Activated CD4-positive, alpha-beta T cell treated with anti-CD3 and anti-CD28 coated beads, Interleukin-2, amount 50 U/mL, for 48 hours (primary cell): ENCODE data around the gene ADAMTS14.
"Not testable (repeated sequence)": the region's sequence is repeated elsewhere in the genome, so short reads cannot be mapped to it uniquely, and the experiment has no call there.

Source experiments
- DNase-seq, 2 experiments: peaks; one replicate each; pipeline ENCODE4 v3.0.0-alpha.2; 2020

ADAMTS14 gene

GRCh38 chr10:70656489-70656888, 15.8 kb upstream of the ADAMTS14 start:
- DNase-seq, result peak; percentile 65 to 80

- peak in 1 of 2 experiments; percentile 12 for DNase-seq
These were observed 15.3 kb upstream of the ADAMTS14 start for GRCh38 chr10:70657041-70657440.

DNA sequence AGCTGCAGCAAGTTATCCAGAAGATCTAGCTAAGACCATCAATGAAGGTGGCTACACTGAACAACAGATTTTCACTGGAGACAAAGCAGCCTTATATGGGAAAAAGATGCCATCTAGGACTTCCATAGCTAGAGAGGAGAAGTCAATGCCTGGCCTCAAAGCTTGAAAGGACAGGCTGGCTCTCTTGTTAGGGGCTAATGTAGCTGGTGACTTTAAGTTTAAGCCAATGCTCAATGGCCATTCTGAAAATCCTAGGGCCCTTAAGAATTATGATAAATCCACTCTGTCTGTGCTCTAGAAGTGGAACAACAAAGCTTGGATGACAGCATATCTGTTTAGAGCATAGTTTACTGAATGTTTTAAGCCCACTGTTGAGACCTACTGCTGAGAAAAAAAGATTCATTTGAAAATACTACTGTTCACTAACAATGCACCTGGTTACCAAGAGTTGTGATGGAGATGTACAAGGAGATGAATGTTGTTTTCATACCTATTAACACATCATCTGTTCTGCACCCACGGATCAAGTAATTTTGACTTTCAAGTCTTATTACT, 13.6 kb upstream of the ADAMTS14 start:
- DNase-seq, result no peak

DNA sequence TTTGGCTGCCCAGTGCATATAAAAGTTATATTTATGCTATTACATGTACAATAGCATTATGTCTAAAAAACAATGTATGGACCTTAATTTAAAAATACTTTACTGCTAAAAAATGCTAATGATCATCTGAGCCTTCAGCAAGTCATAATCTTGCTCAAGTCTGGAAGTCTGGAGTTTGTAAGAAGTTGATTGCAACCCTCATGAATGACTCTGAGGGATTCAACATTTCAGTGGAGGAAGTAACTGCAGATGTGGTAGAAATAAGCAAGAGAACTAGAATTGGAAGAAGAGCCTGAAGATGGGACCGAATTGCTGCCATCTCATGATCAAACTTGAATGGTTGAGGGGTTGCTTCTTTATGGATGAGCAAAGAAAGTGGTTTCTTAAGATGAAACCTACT, 13.0 kb upstream of the ADAMTS14 start:
- no peak for DNase-seq

DNA sequence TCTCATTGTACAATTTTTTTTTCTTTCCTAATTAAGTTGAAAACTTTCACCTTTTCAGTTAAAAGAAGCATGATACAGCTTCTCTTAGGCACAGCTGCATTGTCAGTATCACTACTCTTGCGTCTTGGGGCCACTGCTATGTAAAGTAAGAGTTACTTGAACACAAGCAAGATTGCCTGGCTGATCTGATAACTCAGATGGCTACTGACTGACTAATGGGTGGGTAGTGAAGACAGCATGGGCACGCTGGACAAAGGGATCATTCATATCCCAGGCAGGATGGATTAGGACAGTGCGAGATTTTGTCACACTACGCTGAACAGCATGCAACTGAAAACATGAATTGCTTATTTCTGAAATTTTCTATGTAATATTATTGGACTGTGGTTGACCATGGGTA, 11.6 kb upstream of the ADAMTS14 start:
- no peak for DNase-seq

DNA sequence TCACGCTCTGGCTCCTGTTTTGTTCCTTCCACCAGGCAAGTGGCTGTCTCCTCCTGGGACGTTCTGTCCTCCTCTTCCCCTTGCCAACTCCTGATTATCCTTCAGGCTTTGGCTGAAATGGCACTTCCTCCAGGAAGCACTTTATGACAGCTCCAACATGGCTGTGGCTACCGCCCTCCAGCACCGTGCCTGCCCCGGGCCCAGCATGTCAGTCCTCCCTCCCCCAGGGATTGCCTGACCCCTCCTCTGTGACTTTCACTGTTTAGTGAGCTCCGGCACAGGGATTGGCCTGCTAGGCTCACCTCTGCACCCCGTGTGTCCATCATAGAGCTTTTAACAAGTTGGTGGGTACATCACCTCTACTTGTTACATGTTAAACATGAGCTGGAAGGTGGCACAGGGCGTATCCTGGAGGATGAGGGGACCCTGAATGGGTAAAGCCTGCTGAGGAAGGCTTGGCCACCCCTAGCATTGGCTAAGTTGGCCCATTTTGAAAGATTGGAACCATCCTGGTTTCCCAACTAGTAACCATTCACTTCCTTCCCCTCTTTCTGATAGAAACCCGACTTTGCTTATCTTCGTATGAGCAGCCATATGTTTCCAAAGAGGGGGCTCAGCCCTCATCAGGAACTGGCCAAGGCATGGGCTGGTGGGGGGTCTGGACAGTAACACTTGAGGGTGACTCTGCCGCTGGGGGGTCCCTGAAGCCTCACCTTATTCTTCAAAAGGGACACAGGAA, 10.5 kb upstream of the ADAMTS14 start:
- DNase-seq, result no peak

DNA sequence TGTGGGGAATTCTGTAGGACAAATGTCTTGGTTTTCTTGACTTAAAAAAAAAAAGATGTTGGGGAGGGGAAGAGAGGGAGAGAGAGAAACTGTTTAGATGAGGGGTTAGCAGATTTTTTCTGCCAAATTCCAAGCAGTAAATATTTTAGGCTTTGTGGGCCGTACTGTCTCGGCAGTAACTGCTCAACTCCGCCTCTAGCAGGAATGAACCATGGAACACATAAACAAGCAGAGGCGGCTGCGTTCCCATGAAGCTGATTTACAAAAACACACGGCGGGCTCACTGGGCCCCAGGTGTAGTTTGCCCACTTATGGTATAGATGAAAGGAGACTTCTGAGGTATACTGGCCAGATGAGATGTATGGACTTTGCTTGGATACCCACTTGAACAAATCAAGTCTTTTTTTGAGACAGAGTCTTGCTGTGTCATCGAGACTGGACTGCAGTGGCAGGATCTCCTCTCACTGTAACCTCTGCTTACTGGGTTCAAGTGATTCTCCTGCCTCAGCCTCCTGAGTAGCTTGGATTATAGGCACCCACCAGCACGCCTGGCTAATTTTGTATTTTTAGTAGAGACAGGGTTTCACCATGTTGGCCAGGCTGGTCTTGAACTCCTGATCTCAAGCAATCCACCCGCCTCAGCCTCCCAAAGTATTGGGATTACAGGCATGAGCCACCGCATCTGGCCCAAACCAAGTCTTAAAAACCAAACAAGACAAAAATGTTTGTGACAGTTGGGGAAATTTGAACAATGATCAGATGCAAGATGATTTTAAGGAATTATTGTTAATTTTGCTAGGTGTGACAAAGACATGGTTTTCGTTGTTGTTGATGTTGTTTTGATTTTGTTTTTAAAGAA, 9.7 kb upstream of the ADAMTS14 start:
- no peak for DNase-seq

DNA sequence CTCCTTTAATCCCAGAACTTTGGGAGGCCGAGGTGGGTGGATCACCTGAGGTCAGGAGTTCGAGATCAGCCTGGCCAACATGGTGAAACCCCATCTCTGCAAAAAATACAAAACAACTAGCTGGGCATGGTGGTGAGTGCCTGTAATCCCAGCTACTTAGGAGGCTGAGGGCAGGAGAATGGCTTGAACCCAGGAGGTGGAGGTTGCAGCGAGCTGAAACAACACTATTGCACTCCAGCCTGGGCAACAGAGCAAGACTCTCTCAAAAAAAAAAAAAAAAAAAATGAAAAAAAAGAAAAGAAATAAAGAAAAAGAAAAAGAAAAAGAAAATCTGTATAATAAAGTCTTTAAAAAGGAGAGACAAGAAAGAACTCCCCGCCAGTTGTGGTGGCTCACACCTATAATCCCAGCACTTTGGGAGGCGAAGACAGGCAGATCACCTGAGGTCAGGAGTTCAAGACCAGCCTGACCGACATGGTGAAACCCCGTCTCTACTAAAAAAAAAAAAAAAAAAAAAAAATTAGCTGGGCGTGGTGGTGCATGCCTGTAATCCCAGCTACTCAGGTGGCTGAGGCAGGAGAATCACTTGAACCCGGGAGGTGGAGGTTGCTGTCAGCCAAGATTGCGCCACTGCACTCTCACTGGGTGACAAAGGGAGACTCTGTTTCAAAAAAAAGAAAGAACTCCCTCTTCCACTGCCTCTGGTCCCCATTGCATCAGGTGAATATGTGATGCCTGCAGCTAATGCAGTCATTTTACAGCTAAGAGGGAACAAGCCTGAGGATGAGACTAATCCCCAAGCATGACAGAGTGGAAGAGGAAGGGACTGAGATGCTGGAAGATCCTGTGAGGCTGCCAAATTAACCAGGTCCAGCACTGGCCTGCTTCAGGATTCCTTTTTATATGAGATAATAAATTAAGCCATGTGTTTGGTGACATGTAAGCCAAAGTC, 8.6 kb upstream of the ADAMTS14 start:
- DNase-seq, result not testable (repeated sequence)

GRCh38 chr10:70664702-70665195, 7.6 kb upstream of the ADAMTS14 start:
- DNase-seq, result no peak

- DNase-seq, result no peak
These were observed 5.1 kb upstream of the ADAMTS14 start for GRCh38 chr10:70666960-70667798.

- DNase-seq, result not testable (repeated sequence)
These were observed 4.5 kb upstream of the ADAMTS14 start for GRCh38 chr10:70667818-70668217.

DNA sequence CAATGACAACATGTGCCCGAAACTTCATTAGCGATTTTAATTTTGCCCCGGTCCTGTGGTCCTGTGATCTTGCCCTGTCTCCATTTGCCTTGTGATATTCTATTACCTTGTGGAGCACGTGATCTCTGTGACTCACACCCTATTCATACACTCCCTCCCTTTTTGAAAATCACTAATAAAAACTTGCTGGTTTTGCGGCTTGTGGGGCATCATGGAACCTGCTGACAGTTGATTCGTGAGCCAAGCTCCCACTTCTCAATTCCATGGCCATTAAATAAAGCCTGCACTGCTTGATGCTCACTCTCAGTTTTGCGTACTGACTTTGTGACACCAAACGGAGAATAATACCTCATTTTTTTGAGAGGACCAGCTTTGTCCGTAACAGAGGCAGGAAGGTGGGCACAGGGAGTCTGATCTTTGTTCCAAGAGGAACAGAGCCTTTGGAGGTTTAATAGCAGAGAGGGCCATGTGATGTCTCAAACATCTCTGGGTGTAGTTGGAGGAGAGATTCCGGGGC, 3.8 kb upstream of the ADAMTS14 start:
- DNase-seq, result no peak

- no peak for DNase-seq
These were observed 3.3 kb upstream of the ADAMTS14 start for GRCh38 chr10:70669015-70669414.

GRCh38 chr10:70669732-70670317, 2.5 kb upstream of the ADAMTS14 start:
- no peak for DNase-seq

- no peak for DNase-seq
These were observed 614 bp upstream of the ADAMTS14 start for GRCh38 chr10:70671619-70672164.

GRCh38 chr10:70673043-70673928, 980 bp downstream of the ADAMTS14 start:
- DNase-seq, result no peak

DNA sequence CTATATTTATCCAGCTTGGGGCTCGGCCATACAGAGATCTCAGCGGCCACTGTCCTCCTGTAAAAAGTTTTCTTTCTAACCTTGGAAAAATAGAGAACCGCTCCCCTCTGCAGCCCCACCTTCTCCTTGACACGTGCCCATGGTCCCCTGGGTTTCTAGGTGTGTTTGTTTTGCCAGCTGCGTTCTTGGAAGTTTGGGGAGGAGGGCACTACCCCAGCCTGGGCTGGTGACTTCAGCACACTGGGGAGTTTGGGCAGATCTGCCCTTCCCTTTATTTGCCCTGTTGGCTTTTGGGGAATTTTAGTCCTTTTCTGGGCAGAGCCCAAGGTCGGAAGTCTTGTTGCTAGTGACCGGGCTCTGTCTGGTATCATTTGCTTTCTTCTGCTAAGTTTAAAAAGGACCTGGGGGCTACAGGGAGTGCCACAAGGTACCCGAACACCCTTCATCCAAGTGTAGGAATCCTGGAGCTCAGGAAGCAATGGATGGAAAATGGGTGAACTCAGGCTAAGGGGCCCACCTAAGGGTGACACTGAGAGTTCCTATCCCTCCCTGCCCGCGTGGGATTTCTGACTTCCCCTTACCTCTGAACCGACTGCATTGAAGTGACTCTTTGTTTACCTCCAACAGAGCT, 1.7 kb downstream of the ADAMTS14 start:
- no peak for DNase-seq

GRCh38 chr10:70674560-70675495, 2.5 kb downstream of the ADAMTS14 start:
- DNase-seq, result no peak
